H1 (cell line): ENCODE measurements around the gene HIVEP3. TPM values are rescaled to one million over a fixed set of nuclear protein-coding genes. Genes with fewer than 3 reads are reported as not detected.

ENCODE experiments used
- CTCF ChIA-PET: fragments of 300-600 bp; sonication (Branson Sonifier 250); formaldehyde crosslinking; loops from one replicate; lab custom pipeline; 2021; ENCODE audit not compliant: partially characterized antibody; lab: Charles Lee
- POLR2A ChIA-PET: fragments of 300-600 bp; sonication (Branson Sonifier 250); formaldehyde crosslinking; loops from one replicate; lab custom pipeline; 2021; ENCODE audit warnings: inconsistent platforms; ENCODE audit not compliant: partially characterized antibody; lab: Charles Lee
- DNase-seq, 2 experiments: peaks; one replicate each; pipeline versions ENCODE4 v3.0.0 to v3.0.0-alpha.2; 2010 to 2022; ENCODE audit warnings: low spot score in 2 of 2, low read depth in 1 of 2, mixed read lengths in 1 of 2
- FAIRE-seq: peaks from 2 replicates; lab custom pipeline; 2011; peaks lifted over from hg19 to GRCh38; lab: Jason Lieb, UNC
- H2AFZ ChIP-seq: 2 replicates; pipeline ENCODE4 v1.8.1; 2012; ENCODE audit warnings: low read length, inconsistent platforms
- H2AK5ac ChIP-seq: 2 replicates; pipeline ENCODE4 v1.6.1; 2013; ENCODE audit warnings: low read depth, low read length
- H2BK120ac ChIP-seq: replicated peaks from 2 replicates; pipeline ENCODE3; 2013; ENCODE audit warnings: low read depth, low read length, inconsistent platforms
- H2BK12ac ChIP-seq: 2 replicates; pipeline ENCODE4 v1.6.1; 2013; ENCODE audit warnings: low read depth, low read length
- H2BK15ac ChIP-seq: 2 replicates; pipeline ENCODE4 v1.6.1; 2013; ENCODE audit warnings: low read length
- H2BK20ac ChIP-seq: 2 replicates; pipeline ENCODE4 v1.6.1; 2013; ENCODE audit warnings: low read length
- H2BK5ac ChIP-seq: 2 replicates; pipeline ENCODE4 v1.6.1; 2013; ENCODE audit warnings: low read depth, low read length
- H3K14ac ChIP-seq: 2 replicates; pipeline ENCODE4 v1.6.1; 2013; ENCODE audit warnings: inconsistent platforms; ENCODE audit not compliant: insufficient read length
- H3K18ac ChIP-seq: 2 replicates; pipeline ENCODE4 v1.6.1; 2013; ENCODE audit warnings: low read length; ENCODE audit errors: extremely low read depth
- H3K23ac ChIP-seq: 2 replicates; pipeline ENCODE4 v1.6.1; 2013; ENCODE audit warnings: inconsistent platforms; ENCODE audit not compliant: insufficient read length
- H3K23me2 ChIP-seq: 2 replicates; pipeline ENCODE4 v1.6.1; 2013; ENCODE audit warnings: low read depth, low read length
- H3K27ac ChIP-seq: 2 replicates; pipeline ENCODE4 v1.6.1; 2011; ENCODE audit warnings: low read depth, low read length, inconsistent platforms
- H3K27me3 ChIP-seq, 4 experiments: replicated peaks in 1 of 4; 1 replicate in 1 of 4; 2 replicates in 3 of 4; pipeline versions ENCODE4 v1.6.1 to v1.8.1; 2011 to 2013; ENCODE audit warnings: low read length in 3 of 4, mild to moderate bottlenecking in 3 of 4, inconsistent platforms in 2 of 4, mixed read lengths in 2 of 4, moderate library complexity in 1 of 4; ENCODE audit not compliant: control insufficient read depth in 3 of 4, insufficient read depth in 3 of 4; ENCODE audit errors: extremely low read depth in 1 of 4
- H3K36me3 ChIP-seq, 4 experiments: 2 replicates each; pipeline versions ENCODE4 v1.6.1 to v1.8.1; 2011 to 2013; ENCODE audit warnings: mild to moderate bottlenecking in 4 of 4, low read length in 3 of 4, moderate library complexity in 2 of 4, control low read depth in 1 of 4, inconsistent platforms in 1 of 4; ENCODE audit not compliant: insufficient read depth in 4 of 4, control insufficient read depth in 2 of 4
- H3K4ac ChIP-seq: replicated peaks from 2 replicates; pipeline ENCODE3; 2013; ENCODE audit warnings: low read length, low read depth, mixed read lengths, inconsistent platforms; ENCODE audit not compliant: insufficient read length
- H3K4me1 ChIP-seq, 4 experiments: replicated peaks in 1 of 4; 1 replicate in 1 of 4; 2 replicates in 3 of 4; pipeline versions ENCODE4 v1.6.1 to v1.8.1; 2011 to 2013; ENCODE audit warnings: low read length in 3 of 4, inconsistent platforms in 2 of 4, mixed read lengths in 1 of 4; ENCODE audit not compliant: insufficient read depth in 4 of 4, control insufficient read depth in 3 of 4
- H3K4me2 ChIP-seq, 2 experiments: 2 replicates each; pipeline versions ENCODE4 v1.6.1 to v1.8.1; 2011 to 2013; ENCODE audit warnings: low read depth in 2 of 2, low read length in 2 of 2, control low read depth in 1 of 2, inconsistent platforms in 1 of 2, mild to moderate bottlenecking in 1 of 2; ENCODE audit not compliant: insufficient read depth in 1 of 2
- H3K4me3 ChIP-seq, 4 experiments: fragments of 200-600, 300-600 bp in 1 of 4; sonication (generic), shearing (Covaris generic), sonication (Bioruptor Twin) in 1 of 4; 2 replicates each; pipeline versions ENCODE4 v1.5.1 to v1.8.1; 2011 to 2016; ENCODE audit warnings: low read length in 4 of 4, low read depth in 3 of 4, control low read depth in 2 of 4, inconsistent platforms in 2 of 4, mild to moderate bottlenecking in 2 of 4, mixed read lengths in 1 of 4, moderate library complexity in 1 of 4; ENCODE audit not compliant: insufficient read depth in 2 of 4; ENCODE audit errors: extremely low read depth in 1 of 4
- H3K56ac ChIP-seq: replicated peaks from 2 replicates; pipeline ENCODE3; 2013; ENCODE audit warnings: low read depth, mild to moderate bottlenecking, mixed read lengths, low read length, inconsistent platforms; ENCODE audit not compliant: insufficient read length
- H3K79me1 ChIP-seq: 2 replicates; pipeline ENCODE4 v1.6.1; 2013; ENCODE audit warnings: low read depth, low read length, control low read depth
- H3K79me2 ChIP-seq, 2 experiments: 2 replicates each; pipeline versions ENCODE4 v1.6.1 to v1.8.1; 2012 to 2013; ENCODE audit warnings: low read length in 2 of 2, mild to moderate bottlenecking in 2 of 2, inconsistent platforms in 1 of 2; ENCODE audit not compliant: insufficient read depth in 2 of 2, control insufficient read depth in 1 of 2
- H3K9ac ChIP-seq, 4 experiments: replicated peaks in 1 of 4; 1 replicate in 1 of 4; 2 replicates in 3 of 4; pipeline versions ENCODE4 v1.6.1 to v1.8.1; 2011 to 2013; ENCODE audit warnings: low read depth in 3 of 4, low read length in 3 of 4, control low read depth in 2 of 4, mild to moderate bottlenecking in 2 of 4, moderate library complexity in 2 of 4, inconsistent platforms in 1 of 4; ENCODE audit errors: extremely low read depth in 1 of 4
- H3K9me3 ChIP-seq, 2 experiments: 2 replicates each; pipeline versions ENCODE4 v1.6.1 to v1.8.1; 2012 to 2013; ENCODE audit warnings: mild to moderate bottlenecking in 2 of 2, moderate library complexity in 2 of 2, control low read depth in 1 of 2, inconsistent platforms in 1 of 2, low read depth in 1 of 2, low read length in 1 of 2, mixed read lengths in 1 of 2; ENCODE audit not compliant: insufficient read depth in 2 of 2
- H4K20me1 ChIP-seq, 2 experiments: replicated peaks in 1 of 2; 2 replicates each; pipeline versions ENCODE3 to v1.8.1; 2011 to 2013; ENCODE audit warnings: inconsistent platforms in 2 of 2, low read length in 2 of 2, mild to moderate bottlenecking in 1 of 2; ENCODE audit not compliant: insufficient read depth in 2 of 2, control insufficient read depth in 1 of 2
- H4K5ac ChIP-seq: 2 replicates; pipeline ENCODE4 v1.6.1; 2013; ENCODE audit warnings: low read length, low read depth, mixed read lengths, inconsistent platforms; ENCODE audit not compliant: insufficient read length
- H4K8ac ChIP-seq: 2 replicates; pipeline ENCODE4 v1.8.0; 2013; ENCODE audit warnings: mild to moderate bottlenecking, moderate library complexity, low read length, inconsistent platforms; ENCODE audit not compliant: insufficient read depth; ENCODE audit errors: extremely low read depth
- H4K91ac ChIP-seq: replicated peaks from 2 replicates; pipeline ENCODE3; 2013; ENCODE audit warnings: low read length, mixed read lengths, inconsistent platforms; ENCODE audit not compliant: insufficient read length
- RBBP5 ChIP-seq: IDR thresholded peaks from 2 replicates; pipeline ENCODE4 v1.7.1; 2012; ENCODE audit warnings: low read depth, mild to moderate bottlenecking, inconsistent platforms, low read length, moderate library complexity, borderline replicate concordance
- WGBS, 2 experiments: shearing (Covaris generic) in 1 of 2; methylation state at CpG; one replicate each; pipeline versions ENCODE4 v1.1.6 to v1.1.7; 2013 to 2015; ENCODE audit warnings: low lambda C conversion rate in 2 of 2, mixed read lengths in 2 of 2, inconsistent platforms in 1 of 2, low coverage in 1 of 2, missing lambda C conversion rate in 1 of 2; ENCODE audit not compliant: insufficient replicate concordance in 2 of 2, insufficient coverage in 1 of 2, insufficient read length in 1 of 2; ENCODE audit errors: extremely low coverage in 1 of 2, missing lambda C conversion rate in 1 of 2; 5-methylcytosine and 5-hydroxymethylcytosine counted together
- polyA plus RNA-seq, 7 experiments: library from polyadenylated mRNA; depleted of rRNA in 3 of 7; stranded (reverse) in 5 of 7; unstranded in 2 of 7; fragments of >200 nt in 5 of 7; fragments of 200-250 nt in 2 of 7; gene quantifications; 1 replicate in 5 of 7; 2 replicates in 1 of 7; 4 replicates in 1 of 7; pipeline versions ENCODE4 v1.2.1 to v1.2.3, GENCODE V29; 2011 to 2013; ENCODE audit warnings: missing spikeins in 2 of 7, mixed read lengths in 2 of 7
- total RNA-seq: library from RNA; stranded (reverse); fragmentation: NEBNext Ultra II Directional; extraction: Animal tissue kit (Norgen Biotek cat#: 25700); gene quantifications from 2 replicates; pipeline ENCODE4 v1.2.1, GENCODE V29; 2021
- TF ChIP-seq, protein P1 (sequence below), 3 experiments: IDR thresholded peaks; 1 replicate in 2 of 3; 2 replicates in 1 of 3; pipeline versions ENCODE4 v1.5.1 to v1.6.1; 2011; ENCODE audit warnings: low read length in 3 of 3, mild to moderate bottlenecking in 3 of 3, inconsistent platforms in 2 of 3, low read depth in 1 of 3, moderate library complexity in 1 of 3; ENCODE audit not compliant: insufficient read depth in 1 of 3; ENCODE audit errors: control extremely low read depth in 1 of 3

The HIVEP3 gene
- total and polyA plus RNA-seq, 2 of the 8 experiments (the other 6 are each of a cell fraction or from before 2014, with no cell fraction given) = 0.24 to 0.69 TPM

GRCh38 chr1:41490911-41491310 is 427.8 kb downstream of the HIVEP3 start:
- POLR2A ChIA-PET = no interaction called here
- H3K14ac ChIP-seq = no peak overlapping the region
- 78% methylated on average over 2 of the region's 2 CpGs; no CpG with 5 or more reads in 1 of the 2 experiments for WGBS, 2 experiments
- TF ChIP-seq, protein P1, sequence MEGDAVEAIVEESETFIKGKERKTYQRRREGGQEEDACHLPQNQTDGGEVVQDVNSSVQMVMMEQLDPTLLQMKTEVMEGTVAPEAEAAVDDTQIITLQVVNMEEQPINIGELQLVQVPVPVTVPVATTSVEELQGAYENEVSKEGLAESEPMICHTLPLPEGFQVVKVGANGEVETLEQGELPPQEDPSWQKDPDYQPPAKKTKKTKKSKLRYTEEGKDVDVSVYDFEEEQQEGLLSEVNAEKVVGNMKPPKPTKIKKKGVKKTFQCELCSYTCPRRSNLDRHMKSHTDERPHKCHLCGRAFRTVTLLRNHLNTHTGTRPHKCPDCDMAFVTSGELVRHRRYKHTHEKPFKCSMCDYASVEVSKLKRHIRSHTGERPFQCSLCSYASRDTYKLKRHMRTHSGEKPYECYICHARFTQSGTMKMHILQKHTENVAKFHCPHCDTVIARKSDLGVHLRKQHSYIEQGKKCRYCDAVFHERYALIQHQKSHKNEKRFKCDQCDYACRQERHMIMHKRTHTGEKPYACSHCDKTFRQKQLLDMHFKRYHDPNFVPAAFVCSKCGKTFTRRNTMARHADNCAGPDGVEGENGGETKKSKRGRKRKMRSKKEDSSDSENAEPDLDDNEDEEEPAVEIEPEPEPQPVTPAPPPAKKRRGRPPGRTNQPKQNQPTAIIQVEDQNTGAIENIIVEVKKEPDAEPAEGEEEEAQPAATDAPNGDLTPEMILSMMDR (IDR thresholded peaks at IDR 0.05; ENCODE audit: control extremely low read depth in 1 of 3, insufficient read depth in 1 of 3, low read depth in 1 of 3, low read length in 3 of 3) = no peak
- no peak for TF ChIP-seq RBBP5

More at GRCh38 chr1:41490911-41491310, 427.8 kb downstream of the HIVEP3 start:
- H2BK15ac ChIP-seq = no peak overlapping the region
- no peak overlapping the region for H2BK5ac ChIP-seq
- H3K36me3 ChIP-seq = no peaks in the 10 kb centered on the region
- no peak for DNase-seq
- no peak overlapping the region for H3K18ac ChIP-seq
- H3K79me2 ChIP-seq = no peaks in the 10 kb centered on the region
- no peak overlapping the region for H3K56ac ChIP-seq
- no peak overlapping the region for H4K91ac ChIP-seq
- no peak overlapping the region for H3K23ac ChIP-seq
- H2BK120ac ChIP-seq = no peak overlapping the region
- no peak overlapping the region for H3K4ac ChIP-seq
- no peaks in the 10 kb centered on the region for H3K79me1 ChIP-seq
- H3K4me2 ChIP-seq = no peak overlapping the region
- FAIRE-seq = no peak
- peaks cover 0 to 4% (median 1%) of the 10 kb centered on the region in 4 experiments; a peak in 3 of 7 replicates for H3K27me3 ChIP-seq
- no peak overlapping the region for H2AFZ ChIP-seq
- no peak overlapping the region for H4K5ac ChIP-seq
- H3K4me1 ChIP-seq = peaks cover 8 to 33% (median 22%) of the 10 kb centered on the region in 4 experiments
- H3K4me3 ChIP-seq = no peak overlapping the region
- H3K23me2 ChIP-seq = peaks cover 9% of the 10 kb centered on the region; the same call in 1 of the 2 replicates
- no peaks in the 10 kb centered on the region for H3K9me3 ChIP-seq
- H2BK12ac ChIP-seq = peak overlapping the region; percentile 12; the same call in 1 of the 2 replicates
- no peak overlapping the region for H2BK20ac ChIP-seq
- H3K9ac ChIP-seq = no peak overlapping the region
- peaks cover 0 to 1% of the 10 kb centered on the region in 2 experiments for H4K20me1 ChIP-seq
- H3K27ac ChIP-seq = no peak overlapping the region
- H2AK5ac ChIP-seq = no peak overlapping the region
- no peak overlapping the region for H4K8ac ChIP-seq
- CTCF ChIA-PET = interaction anchor here (0.7 to 14.9 kb wide), 12 partner anchors 8 to 466 kb away, joined by 3 to 205 read pairs (median 6); partner anchors contain the start of gene EDN2
